ENCODE data around the gene EFCAB6.

GRCh38 chr22:43682851-43683250 lies 129.3 kb downstream of the EFCAB6 start:
- TF ChIP-seq CTCF (IDR thresholded peaks at IDR 0.05; ENCODE audit: low read depth, low read length, poor library complexity, severe bottlenecking): no peak
- TF ChIP-seq EZH2phosphoT487 (IDR thresholded peaks at IDR 0.05; ENCODE audit: borderline replicate concordance, low read length): no peak

All from DOHH2 (cell line).